AG09309 (cell line): Measurements from ENCODE around the gene CRHR2.

Experiments used
- DNase-seq: peaks from one replicate; pipeline ENCODE4 v3.0.0-alpha.2; 2010; ENCODE audit warnings: low read depth
- H3K4me3 ChIP-seq: 2 replicates; pipeline ENCODE4 v1.5.1; 2011; ENCODE audit warnings: mild to moderate bottlenecking, low read depth, low read length, moderate library complexity; ENCODE audit not compliant: control insufficient read depth
- TF ChIP-seq, protein P1 (sequence below): IDR thresholded peaks from 2 replicates; pipeline ENCODE4 v1.5.1; 2011; ENCODE audit warnings: mild to moderate bottlenecking, low read depth, low read length, inconsistent platforms; ENCODE audit not compliant: insufficient read depth, control insufficient read depth; ENCODE audit errors: missing control alignments

CRHR2 gene

DNA sequence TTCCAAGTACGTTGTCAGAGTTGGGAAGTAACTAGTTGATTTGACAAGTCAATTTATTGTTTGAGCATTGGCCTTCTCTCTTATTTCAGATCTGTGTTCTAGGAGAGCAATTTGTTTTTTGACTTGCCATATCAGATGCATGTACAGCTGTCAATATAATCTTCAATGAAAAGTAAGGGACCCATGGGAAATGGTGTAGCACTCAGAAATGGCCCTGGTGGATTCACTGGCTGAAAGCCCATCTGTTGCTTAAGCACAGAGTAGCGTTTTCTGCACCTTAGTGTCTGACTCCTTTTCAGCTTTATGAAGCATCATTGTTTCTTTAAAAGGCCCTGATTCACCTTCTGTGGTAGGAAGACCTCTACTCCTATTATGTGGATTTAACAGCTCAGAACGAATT lies 77.4 kb downstream of the CRHR2 start:
- TF ChIP-seq, protein P1, sequence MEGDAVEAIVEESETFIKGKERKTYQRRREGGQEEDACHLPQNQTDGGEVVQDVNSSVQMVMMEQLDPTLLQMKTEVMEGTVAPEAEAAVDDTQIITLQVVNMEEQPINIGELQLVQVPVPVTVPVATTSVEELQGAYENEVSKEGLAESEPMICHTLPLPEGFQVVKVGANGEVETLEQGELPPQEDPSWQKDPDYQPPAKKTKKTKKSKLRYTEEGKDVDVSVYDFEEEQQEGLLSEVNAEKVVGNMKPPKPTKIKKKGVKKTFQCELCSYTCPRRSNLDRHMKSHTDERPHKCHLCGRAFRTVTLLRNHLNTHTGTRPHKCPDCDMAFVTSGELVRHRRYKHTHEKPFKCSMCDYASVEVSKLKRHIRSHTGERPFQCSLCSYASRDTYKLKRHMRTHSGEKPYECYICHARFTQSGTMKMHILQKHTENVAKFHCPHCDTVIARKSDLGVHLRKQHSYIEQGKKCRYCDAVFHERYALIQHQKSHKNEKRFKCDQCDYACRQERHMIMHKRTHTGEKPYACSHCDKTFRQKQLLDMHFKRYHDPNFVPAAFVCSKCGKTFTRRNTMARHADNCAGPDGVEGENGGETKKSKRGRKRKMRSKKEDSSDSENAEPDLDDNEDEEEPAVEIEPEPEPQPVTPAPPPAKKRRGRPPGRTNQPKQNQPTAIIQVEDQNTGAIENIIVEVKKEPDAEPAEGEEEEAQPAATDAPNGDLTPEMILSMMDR = no peak
- DNase-seq = no peak
- no peak overlapping the region for H3K4me3 ChIP-seq
